A549 (cell line): ENCODE measurements around the gene ZDHHC22. TPM values are rescaled to one million over a fixed set of nuclear protein-coding genes. Genes with fewer than 3 reads are reported as not detected.
A peak's percentile ranks its signal among the peaks of the same experiment; 100 is the strongest.

Experiments used
- ATAC-seq, 2 experiments: fragments of 200-7000 bp in 1 of 2; fragments of >200 bp in 1 of 2; cut with Nextera tagmentation in 1 of 2; cut with Tn5 transposase in 1 of 2; 3 replicates each; pipeline versions ENCODE4 v1.8.0 to v1.9.1; 2018 to 2020; ENCODE audit warnings: mild to moderate bottlenecking in 1 of 2, moderate library complexity in 1 of 2
- CTCF ChIA-PET: fragments of 300-600 bp; sonication (Branson Sonifier 250); formaldehyde crosslinking; extraction: SDS; loops from one replicate; lab custom pipeline; 2021; ENCODE audit warnings: antibody characterized with exemption, inconsistent platforms; lab: Yijun Ruan, JAX
- POLR2A ChIA-PET: fragments of 350-600 bp; formaldehyde crosslinking; extraction: SDS; loops from one replicate; lab custom pipeline; 2021; ENCODE audit warnings: antibody characterized with exemption, inconsistent platforms; lab: Yijun Ruan, JAX
- DNase-seq, 2 experiments: peaks; one replicate each; pipeline versions ENCODE4 v3.0.0 to v3.0.0-alpha.2; 2011 to 2016; ENCODE audit warnings: low read depth in 1 of 2, low spot score in 1 of 2
- FAIRE-seq: peaks from 2 replicates; lab custom pipeline; 2011; peaks lifted over from hg19 to GRCh38; lab: Jason Lieb, UNC
- H3K27ac ChIP-seq, 2 experiments: fragments of >200 bp; sonication (Bioruptor Twin); formaldehyde crosslinking; 3 replicates each; pipeline ENCODE4 v1.5.1; 2016 to 2017
- H3K4me1 ChIP-seq: fragments of >200 bp; sonication (Bioruptor Twin); formaldehyde crosslinking; 3 replicates; pipeline ENCODE4 v1.6.1; 2016
- H3K4me2 ChIP-seq: fragments of >200 bp; sonication (Bioruptor Twin); formaldehyde crosslinking; 3 replicates; pipeline ENCODE4 v1.6.1; 2016
- H3K4me3 ChIP-seq: fragments of >200 bp; sonication (Bioruptor Twin); formaldehyde crosslinking; 3 replicates; pipeline ENCODE4 v1.5.1; 2016
- H3K9me3 ChIP-seq: fragments of >200 bp; sonication (Bioruptor Twin); formaldehyde crosslinking; 3 replicates; pipeline ENCODE4 v1.6.1; 2016
- BHLHE40 ChIP-seq: IDR thresholded peaks from 2 replicates; pipeline ENCODE4 v1.6.1; 2012; ENCODE audit warnings: low read depth, low read length, inconsistent platforms
- CHD2 ChIP-seq: fragments of 150-350 bp; IDR thresholded peaks from 2 replicates; pipeline ENCODE4 v1.6.1; 2014; ENCODE audit warnings: low read length; ENCODE audit not compliant: partially characterized antibody
- ESRRA ChIP-seq: fragments of 150-350 bp; IDR thresholded peaks from 2 replicates; pipeline ENCODE4 v1.6.1; 2014; ENCODE audit warnings: mild to moderate bottlenecking, low read length, borderline replicate concordance
- FOSL2 ChIP-seq, 2 experiments: fragments of 450-650 bp in 1 of 2; fragments of >200 bp in 1 of 2; sonication (Bioruptor Twin) in 1 of 2; formaldehyde crosslinking; IDR thresholded peaks; 2 replicates each; pipeline versions ENCODE4 v1.5.0 to v1.6.1; 2016 to 2020; ENCODE audit warnings: mild to moderate bottlenecking in 1 of 2, moderate library complexity in 1 of 2
- HOXA7 ChIP-seq: fragments of 250-450 bp; sonication (Bioruptor Pico); IDR thresholded peaks from 2 replicates; pipeline ENCODE4 v1.5.0; 2020; ENCODE audit warnings: mild to moderate bottlenecking, moderate library complexity
- JUNB ChIP-seq: fragments of >200 bp; sonication (Bioruptor Twin); formaldehyde crosslinking; IDR thresholded peaks from 2 replicates; pipeline ENCODE4 v1.6.1; 2016
- KDM5A ChIP-seq: fragments of 200-600 bp; sonication (generic); IDR thresholded peaks from 2 replicates; pipeline ENCODE4 v1.6.1; 2016; ENCODE audit warnings: antibody characterized with exemption, mild to moderate bottlenecking
- MAZ ChIP-seq: fragments of 150-350 bp; IDR thresholded peaks from 2 replicates; pipeline ENCODE4 v1.6.1; 2014; ENCODE audit warnings: antibody characterized with exemption, low read depth, low read length, borderline replicate concordance
- NR3C1 ChIP-seq: fragments of >200 bp; sonication (Bioruptor Twin); formaldehyde crosslinking; IDR thresholded peaks from 3 replicates; pipeline ENCODE4 v1.6.1; 2017
- RNF2 ChIP-seq: fragments of 200-600 bp; sonication (generic); IDR thresholded peaks from 2 replicates; pipeline ENCODE4 v1.6.1; 2016; ENCODE audit warnings: low read depth, mild to moderate bottlenecking, antibody characterized with exemption, moderate library complexity, borderline replicate concordance
- ZFP36 ChIP-seq: fragments of 450-650 bp; IDR thresholded peaks from 2 replicates; pipeline ENCODE4 v1.6.1; 2014; ENCODE audit warnings: borderline replicate concordance; ENCODE audit not compliant: partially characterized antibody
- ZNF302 ChIP-seq: fragments of 250-450 bp; sonication (Bioruptor Pico); IDR thresholded peaks from 2 replicates; pipeline ENCODE4 v1.9.0; 2021; ENCODE audit warnings: inconsistent platforms, mild to moderate bottlenecking, moderate library complexity
- WGBS: methylation state at CpG from one replicate; pipeline ENCODE4 v1.1.6; 2017; ENCODE audit errors: missing lambda C conversion rate; 5-methylcytosine and 5-hydroxymethylcytosine counted together
- polyA plus RNA-seq, 4 experiments: library from polyadenylated mRNA; depleted of rRNA in 3 of 4; stranded (reverse); fragments of >200 nt; fragmentation: RNase III in 1 of 4; extraction: RNeasy Plus Mini Kit Qiagen cat#74134 plus additional on column Dnase treatment in 1 of 4; gene quantifications; 2 replicates in 3 of 4; 3 replicates in 1 of 4; pipeline ENCODE4 v1.2.3, GENCODE V29; 2011 to 2017
- TF ChIP-seq, protein P1 (sequence below): fragments of 450-650 bp; IDR thresholded peaks from 2 replicates; pipeline ENCODE4 v1.6.1; 2014; ENCODE audit warnings: antibody characterized with exemption
- TF ChIP-seq, protein P2 (sequence below): fragments of 200-600 bp; sonication (generic); IDR thresholded peaks from 2 replicates; pipeline ENCODE4 v1.6.1; 2016; ENCODE audit warnings: antibody characterized with exemption, mild to moderate bottlenecking, moderate library complexity
- TF ChIP-seq, protein P3 (sequence below): IDR thresholded peaks from 2 replicates; pipeline ENCODE4 v1.6.1; 2012
- TF ChIP-seq, protein P4 (sequence below): fragments of 250-450 bp; sonication (Bioruptor Pico); IDR thresholded peaks from 2 replicates; pipeline ENCODE4 v1.5.0; 2021; ENCODE audit warnings: mild to moderate bottlenecking, moderate library complexity, borderline replicate concordance
- TF ChIP-seq, protein P5 (sequence below): fragments of >200 bp; sonication (Bioruptor Twin); formaldehyde crosslinking; IDR thresholded peaks from 3 replicates; pipeline ENCODE4 v1.6.1; 2016

ZDHHC22 gene
- polyA plus RNA-seq, 2 of the 4 experiments (the other 2 are of a cell fraction), result 0.04 to 0.23 TPM

DNA sequence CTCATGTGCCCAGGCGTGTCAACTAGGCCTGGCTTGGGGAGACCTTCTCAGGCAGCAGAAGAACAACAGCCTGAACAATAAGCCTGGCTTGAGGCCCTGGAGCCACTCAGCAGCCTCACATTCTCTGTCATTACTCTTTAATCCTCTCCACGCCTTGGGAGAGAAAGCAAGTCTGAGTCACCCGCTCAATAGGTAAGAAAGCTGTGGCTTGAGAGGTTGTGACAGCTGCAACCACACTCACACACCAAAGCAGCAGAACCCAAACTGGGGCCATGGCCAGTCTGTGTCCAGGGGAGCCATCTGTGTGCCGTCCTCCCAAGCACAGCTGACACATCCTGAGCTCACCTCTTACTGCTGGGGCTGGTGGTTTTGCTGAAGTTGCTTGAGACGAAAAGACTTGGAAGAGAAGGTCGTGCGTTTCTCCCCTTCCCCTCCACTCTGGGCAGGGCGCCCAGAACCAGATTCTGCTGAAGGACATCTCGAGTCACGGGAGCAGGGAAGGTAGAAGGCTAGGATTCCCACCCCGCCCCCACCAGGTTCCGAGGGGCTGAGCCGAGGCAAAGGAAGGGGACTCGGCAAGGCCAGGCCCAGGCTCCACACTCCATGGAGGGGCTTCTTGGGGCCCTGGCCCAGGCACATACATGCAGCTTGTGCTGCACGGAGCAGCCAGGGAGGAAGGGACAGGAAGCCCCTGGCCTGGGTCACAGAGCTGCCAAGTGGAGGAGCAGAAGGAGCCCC lies 45.5 kb upstream of the ZDHHC22 start:
- peak; percentile 8 to 10; a peak in 2 of 6 replicates for ATAC-seq
- Histone ChIP-seq H3K4me1 (peaks cover 4% of the 10 kb centered on the region; the same call in 1 of the 3 replicates), H3K27ac (no peak overlapping the region; a peak in 1 of 6 replicates), H3K4me2 (no peak overlapping the region), H3K4me3 (no peak overlapping the region), H3K9me3 (no peaks in the 10 kb centered on the region)
- WGBS, result 55% methylated on average over 13 of the region's 15 CpGs
- ChIA-PET CTCF (interaction anchor here (0.9 to 4.8 kb wide), 3 partner anchors 35 to 114 kb away, joined by 3 to 25 read pairs (median 3); no protein-coding TSS in a partner anchor), POLR2A (no interaction called here)
- DNase-seq, result peak in 1 of 2 experiments; percentile 25
- FAIRE-seq, result no peak
- TF ChIP-seq MAZ (no peak), KDM5A (no peak), RNF2 (no peak), JUNB (no peak), ESRRA (no peak), FOSL2 (IDR thresholded peaks at IDR 0.05) (no peak), FOSL2 (CRISPR knock-in tag; IDR thresholded peaks at IDR 0.05) (no peak), CHD2 (no peak), ZFP36 (no peak), BHLHE40 (no peak), ZNF302 (CRISPR knock-in tag) (no peak), NR3C1 (no peak), HOXA7 (CRISPR knock-in tag) (no peak)
- TF ChIP-seq, protein P1, sequence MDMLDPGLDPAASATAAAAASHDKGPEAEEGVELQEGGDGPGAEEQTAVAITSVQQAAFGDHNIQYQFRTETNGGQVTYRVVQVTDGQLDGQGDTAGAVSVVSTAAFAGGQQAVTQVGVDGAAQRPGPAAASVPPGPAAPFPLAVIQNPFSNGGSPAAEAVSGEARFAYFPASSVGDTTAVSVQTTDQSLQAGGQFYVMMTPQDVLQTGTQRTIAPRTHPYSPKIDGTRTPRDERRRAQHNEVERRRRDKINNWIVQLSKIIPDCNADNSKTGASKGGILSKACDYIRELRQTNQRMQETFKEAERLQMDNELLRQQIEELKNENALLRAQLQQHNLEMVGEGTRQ, result no peak
- TF ChIP-seq, protein P2, sequence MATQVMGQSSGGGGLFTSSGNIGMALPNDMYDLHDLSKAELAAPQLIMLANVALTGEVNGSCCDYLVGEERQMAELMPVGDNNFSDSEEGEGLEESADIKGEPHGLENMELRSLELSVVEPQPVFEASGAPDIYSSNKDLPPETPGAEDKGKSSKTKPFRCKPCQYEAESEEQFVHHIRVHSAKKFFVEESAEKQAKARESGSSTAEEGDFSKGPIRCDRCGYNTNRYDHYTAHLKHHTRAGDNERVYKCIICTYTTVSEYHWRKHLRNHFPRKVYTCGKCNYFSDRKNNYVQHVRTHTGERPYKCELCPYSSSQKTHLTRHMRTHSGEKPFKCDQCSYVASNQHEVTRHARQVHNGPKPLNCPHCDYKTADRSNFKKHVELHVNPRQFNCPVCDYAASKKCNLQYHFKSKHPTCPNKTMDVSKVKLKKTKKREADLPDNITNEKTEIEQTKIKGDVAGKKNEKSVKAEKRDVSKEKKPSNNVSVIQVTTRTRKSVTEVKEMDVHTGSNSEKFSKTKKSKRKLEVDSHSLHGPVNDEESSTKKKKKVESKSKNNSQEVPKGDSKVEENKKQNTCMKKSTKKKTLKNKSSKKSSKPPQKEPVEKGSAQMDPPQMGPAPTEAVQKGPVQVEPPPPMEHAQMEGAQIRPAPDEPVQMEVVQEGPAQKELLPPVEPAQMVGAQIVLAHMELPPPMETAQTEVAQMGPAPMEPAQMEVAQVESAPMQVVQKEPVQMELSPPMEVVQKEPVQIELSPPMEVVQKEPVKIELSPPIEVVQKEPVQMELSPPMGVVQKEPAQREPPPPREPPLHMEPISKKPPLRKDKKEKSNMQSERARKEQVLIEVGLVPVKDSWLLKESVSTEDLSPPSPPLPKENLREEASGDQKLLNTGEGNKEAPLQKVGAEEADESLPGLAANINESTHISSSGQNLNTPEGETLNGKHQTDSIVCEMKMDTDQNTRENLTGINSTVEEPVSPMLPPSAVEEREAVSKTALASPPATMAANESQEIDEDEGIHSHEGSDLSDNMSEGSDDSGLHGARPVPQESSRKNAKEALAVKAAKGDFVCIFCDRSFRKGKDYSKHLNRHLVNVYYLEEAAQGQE, result no peak
- TF ChIP-seq, protein P3, sequence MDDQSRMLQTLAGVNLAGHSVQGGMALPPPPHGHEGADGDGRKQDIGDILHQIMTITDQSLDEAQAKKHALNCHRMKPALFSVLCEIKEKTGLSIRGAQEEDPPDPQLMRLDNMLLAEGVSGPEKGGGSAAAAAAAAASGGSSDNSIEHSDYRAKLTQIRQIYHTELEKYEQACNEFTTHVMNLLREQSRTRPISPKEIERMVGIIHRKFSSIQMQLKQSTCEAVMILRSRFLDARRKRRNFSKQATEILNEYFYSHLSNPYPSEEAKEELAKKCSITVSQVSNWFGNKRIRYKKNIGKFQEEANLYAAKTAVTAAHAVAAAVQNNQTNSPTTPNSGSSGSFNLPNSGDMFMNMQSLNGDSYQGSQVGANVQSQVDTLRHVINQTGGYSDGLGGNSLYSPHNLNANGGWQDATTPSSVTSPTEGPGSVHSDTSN, result no peak
- TF ChIP-seq, protein P4, sequence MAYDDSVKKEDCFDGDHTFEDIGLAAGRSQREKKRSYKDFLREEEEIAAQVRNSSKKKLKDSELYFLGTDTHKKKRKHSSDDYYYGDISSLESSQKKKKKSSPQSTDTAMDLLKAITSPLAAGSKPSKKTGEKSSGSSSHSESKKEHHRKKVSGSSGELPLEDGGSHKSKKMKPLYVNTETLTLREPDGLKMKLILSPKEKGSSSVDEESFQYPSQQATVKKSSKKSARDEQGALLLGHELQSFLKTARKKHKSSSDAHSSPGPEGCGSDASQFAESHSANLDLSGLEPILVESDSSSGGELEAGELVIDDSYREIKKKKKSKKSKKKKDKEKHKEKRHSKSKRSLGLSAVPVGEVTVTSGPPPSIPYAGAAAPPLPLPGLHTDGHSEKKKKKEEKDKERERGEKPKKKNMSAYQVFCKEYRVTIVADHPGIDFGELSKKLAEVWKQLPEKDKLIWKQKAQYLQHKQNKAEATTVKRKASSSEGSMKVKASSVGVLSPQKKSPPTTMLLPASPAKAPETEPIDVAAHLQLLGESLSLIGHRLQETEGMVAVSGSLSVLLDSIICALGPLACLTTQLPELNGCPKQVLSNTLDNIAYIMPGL (CRISPR knock-in tag), result no peak
- TF ChIP-seq, protein P5, sequence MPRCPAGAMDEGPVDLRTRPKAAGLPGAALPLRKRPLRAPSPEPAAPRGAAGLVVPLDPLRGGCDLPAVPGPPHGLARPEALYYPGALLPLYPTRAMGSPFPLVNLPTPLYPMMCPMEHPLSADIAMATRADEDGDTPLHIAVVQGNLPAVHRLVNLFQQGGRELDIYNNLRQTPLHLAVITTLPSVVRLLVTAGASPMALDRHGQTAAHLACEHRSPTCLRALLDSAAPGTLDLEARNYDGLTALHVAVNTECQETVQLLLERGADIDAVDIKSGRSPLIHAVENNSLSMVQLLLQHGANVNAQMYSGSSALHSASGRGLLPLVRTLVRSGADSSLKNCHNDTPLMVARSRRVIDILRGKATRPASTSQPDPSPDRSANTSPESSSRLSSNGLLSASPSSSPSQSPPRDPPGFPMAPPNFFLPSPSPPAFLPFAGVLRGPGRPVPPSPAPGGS, result no peak
